H1 (cell line): Measurements from ENCODE around the gene FMNL2. TPM values are rescaled to one million over a fixed set of nuclear protein-coding genes. Genes with fewer than 3 reads are reported as not detected.

Source experiments
- CHD1 ChIP-seq: IDR thresholded peaks from 2 replicates; pipeline ENCODE4 v1.6.1; 2012; ENCODE audit warnings: low read depth, low read length, improper control_type of control experiment
- EGR1 ChIP-seq: IDR thresholded peaks from 2 replicates; pipeline ENCODE4 v1.6.1; 2011; ENCODE audit warnings: low read depth, low read length, borderline replicate concordance
- EP300 ChIP-seq, 2 experiments: IDR thresholded peaks; 1 replicate in 1 of 2; 2 replicates in 1 of 2; pipeline ENCODE4 v1.6.1; 2011 to 2012; ENCODE audit warnings: low read depth in 2 of 2, low read length in 2 of 2, mild to moderate bottlenecking in 2 of 2, borderline replicate concordance in 1 of 2, inconsistent platforms in 1 of 2, moderate library complexity in 1 of 2
- FOSL1 ChIP-seq: IDR thresholded peaks from 2 replicates; pipeline ENCODE4 v1.6.1; 2011; ENCODE audit warnings: mild to moderate bottlenecking, low read depth, low read length, moderate library complexity; ENCODE audit not compliant: insufficient read depth
- KDM1A ChIP-seq: fragments of 200-600, 300-600 bp; sonication (generic); IDR thresholded peaks from 2 replicates; pipeline ENCODE4 v1.7.1; 2016; ENCODE audit warnings: mild to moderate bottlenecking, low read length, borderline replicate concordance
- SP2 ChIP-seq: IDR thresholded peaks from 2 replicates; pipeline ENCODE4 v1.6.1; 2012; ENCODE audit warnings: mild to moderate bottlenecking, low read length, inconsistent platforms
- SRF ChIP-seq: IDR thresholded peaks from 2 replicates; pipeline ENCODE4 v1.6.1; 2011; ENCODE audit warnings: mild to moderate bottlenecking, low read depth, low read length, moderate library complexity
- SUZ12 ChIP-seq: fragments of 200-600 bp; sonication (generic); IDR thresholded peaks from 2 replicates; pipeline ENCODE4 v1.6.1; 2012; ENCODE audit warnings: mild to moderate bottlenecking, inconsistent platforms, low read length, moderate library complexity, mixed read lengths
- polyA plus RNA-seq, 7 experiments: library from polyadenylated mRNA; depleted of rRNA in 3 of 7; stranded (reverse) in 5 of 7; unstranded in 2 of 7; fragments of >200 nt in 5 of 7; fragments of 200-250 nt in 2 of 7; gene quantifications; 1 replicate in 5 of 7; 2 replicates in 1 of 7; 4 replicates in 1 of 7; pipeline versions ENCODE4 v1.2.1 to v1.2.3, GENCODE V29; 2011 to 2013; ENCODE audit warnings: missing spikeins in 2 of 7, mixed read lengths in 2 of 7
- total RNA-seq: library from RNA; stranded (reverse); fragmentation: NEBNext Ultra II Directional; extraction: Animal tissue kit (Norgen Biotek cat#: 25700); gene quantifications from 2 replicates; pipeline ENCODE4 v1.2.1, GENCODE V29; 2021
- TF ChIP-seq, protein P1 (sequence below): fragments of 300-600 bp; sonication (generic); IDR thresholded peaks from 2 replicates; pipeline ENCODE4 v1.7.1; 2012; ENCODE audit warnings: low read length, moderate library complexity, mild to moderate bottlenecking, inconsistent platforms; ENCODE audit not compliant: insufficient replicate concordance
- TF ChIP-seq, protein P2 (sequence below): IDR thresholded peaks from 2 replicates; pipeline ENCODE4 v1.6.1; 2012; ENCODE audit warnings: inconsistent platforms
- TF ChIP-seq, protein P3 (sequence below): IDR thresholded peaks from 2 replicates; pipeline ENCODE4 v1.6.1; 2012; ENCODE audit warnings: inconsistent platforms

FMNL2 gene
- total and polyA plus RNA-seq, 2 of the 8 experiments (the other 6 are each of a cell fraction or from before 2014, with no cell fraction given): 15.5 to 45.1 TPM

DNA sequence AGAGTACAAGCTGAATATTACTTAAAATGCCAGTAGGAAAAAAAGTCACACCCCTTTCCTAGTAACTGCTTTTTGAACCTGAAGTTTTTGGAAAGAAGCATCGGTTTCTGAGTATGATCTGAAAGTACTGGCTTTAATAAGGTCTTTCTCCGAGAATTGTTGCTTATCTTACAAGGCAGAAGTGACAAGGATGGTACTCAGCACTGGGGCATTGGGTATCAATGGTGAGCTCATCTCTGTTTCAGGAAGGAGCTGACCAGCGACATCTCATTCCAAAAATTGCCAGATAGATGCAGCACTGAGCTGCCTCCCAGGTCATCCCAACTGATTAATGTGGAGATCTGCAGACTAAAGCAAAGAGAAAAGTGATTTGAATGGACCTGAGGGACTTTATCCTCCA lies 85.4 kb downstream of the FMNL2 start (continued):
- TF ChIP-seq, protein P1, sequence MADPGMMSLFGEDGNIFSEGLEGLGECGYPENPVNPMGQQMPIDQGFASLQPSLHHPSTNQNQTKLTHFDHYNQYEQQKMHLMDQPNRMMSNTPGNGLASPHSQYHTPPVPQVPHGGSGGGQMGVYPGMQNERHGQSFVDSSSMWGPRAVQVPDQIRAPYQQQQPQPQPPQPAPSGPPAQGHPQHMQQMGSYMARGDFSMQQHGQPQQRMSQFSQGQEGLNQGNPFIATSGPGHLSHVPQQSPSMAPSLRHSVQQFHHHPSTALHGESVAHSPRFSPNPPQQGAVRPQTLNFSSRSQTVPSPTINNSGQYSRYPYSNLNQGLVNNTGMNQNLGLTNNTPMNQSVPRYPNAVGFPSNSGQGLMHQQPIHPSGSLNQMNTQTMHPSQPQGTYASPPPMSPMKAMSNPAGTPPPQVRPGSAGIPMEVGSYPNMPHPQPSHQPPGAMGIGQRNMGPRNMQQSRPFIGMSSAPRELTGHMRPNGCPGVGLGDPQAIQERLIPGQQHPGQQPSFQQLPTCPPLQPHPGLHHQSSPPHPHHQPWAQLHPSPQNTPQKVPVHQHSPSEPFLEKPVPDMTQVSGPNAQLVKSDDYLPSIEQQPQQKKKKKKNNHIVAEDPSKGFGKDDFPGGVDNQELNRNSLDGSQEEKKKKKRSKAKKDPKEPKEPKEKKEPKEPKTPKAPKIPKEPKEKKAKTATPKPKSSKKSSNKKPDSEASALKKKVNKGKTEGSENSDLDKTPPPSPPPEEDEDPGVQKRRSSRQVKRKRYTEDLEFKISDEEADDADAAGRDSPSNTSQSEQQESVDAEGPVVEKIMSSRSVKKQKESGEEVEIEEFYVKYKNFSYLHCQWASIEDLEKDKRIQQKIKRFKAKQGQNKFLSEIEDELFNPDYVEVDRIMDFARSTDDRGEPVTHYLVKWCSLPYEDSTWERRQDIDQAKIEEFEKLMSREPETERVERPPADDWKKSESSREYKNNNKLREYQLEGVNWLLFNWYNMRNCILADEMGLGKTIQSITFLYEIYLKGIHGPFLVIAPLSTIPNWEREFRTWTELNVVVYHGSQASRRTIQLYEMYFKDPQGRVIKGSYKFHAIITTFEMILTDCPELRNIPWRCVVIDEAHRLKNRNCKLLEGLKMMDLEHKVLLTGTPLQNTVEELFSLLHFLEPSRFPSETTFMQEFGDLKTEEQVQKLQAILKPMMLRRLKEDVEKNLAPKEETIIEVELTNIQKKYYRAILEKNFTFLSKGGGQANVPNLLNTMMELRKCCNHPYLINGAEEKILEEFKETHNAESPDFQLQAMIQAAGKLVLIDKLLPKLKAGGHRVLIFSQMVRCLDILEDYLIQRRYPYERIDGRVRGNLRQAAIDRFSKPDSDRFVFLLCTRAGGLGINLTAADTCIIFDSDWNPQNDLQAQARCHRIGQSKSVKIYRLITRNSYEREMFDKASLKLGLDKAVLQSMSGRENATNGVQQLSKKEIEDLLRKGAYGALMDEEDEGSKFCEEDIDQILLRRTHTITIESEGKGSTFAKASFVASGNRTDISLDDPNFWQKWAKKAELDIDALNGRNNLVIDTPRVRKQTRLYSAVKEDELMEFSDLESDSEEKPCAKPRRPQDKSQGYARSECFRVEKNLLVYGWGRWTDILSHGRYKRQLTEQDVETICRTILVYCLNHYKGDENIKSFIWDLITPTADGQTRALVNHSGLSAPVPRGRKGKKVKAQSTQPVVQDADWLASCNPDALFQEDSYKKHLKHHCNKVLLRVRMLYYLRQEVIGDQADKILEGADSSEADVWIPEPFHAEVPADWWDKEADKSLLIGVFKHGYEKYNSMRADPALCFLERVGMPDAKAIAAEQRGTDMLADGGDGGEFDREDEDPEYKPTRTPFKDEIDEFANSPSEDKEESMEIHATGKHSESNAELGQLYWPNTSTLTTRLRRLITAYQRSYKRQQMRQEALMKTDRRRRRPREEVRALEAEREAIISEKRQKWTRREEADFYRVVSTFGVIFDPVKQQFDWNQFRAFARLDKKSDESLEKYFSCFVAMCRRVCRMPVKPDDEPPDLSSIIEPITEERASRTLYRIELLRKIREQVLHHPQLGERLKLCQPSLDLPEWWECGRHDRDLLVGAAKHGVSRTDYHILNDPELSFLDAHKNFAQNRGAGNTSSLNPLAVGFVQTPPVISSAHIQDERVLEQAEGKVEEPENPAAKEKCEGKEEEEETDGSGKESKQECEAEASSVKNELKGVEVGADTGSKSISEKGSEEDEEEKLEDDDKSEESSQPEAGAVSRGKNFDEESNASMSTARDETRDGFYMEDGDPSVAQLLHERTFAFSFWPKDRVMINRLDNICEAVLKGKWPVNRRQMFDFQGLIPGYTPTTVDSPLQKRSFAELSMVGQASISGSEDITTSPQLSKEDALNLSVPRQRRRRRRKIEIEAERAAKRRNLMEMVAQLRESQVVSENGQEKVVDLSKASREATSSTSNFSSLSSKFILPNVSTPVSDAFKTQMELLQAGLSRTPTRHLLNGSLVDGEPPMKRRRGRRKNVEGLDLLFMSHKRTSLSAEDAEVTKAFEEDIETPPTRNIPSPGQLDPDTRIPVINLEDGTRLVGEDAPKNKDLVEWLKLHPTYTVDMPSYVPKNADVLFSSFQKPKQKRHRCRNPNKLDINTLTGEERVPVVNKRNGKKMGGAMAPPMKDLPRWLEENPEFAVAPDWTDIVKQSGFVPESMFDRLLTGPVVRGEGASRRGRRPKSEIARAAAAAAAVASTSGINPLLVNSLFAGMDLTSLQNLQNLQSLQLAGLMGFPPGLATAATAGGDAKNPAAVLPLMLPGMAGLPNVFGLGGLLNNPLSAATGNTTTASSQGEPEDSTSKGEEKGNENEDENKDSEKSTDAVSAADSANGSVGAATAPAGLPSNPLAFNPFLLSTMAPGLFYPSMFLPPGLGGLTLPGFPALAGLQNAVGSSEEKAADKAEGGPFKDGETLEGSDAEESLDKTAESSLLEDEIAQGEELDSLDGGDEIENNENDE: no peak
- TF ChIP-seq KDM1A (no peak), SUZ12 (no peak), CHD1 (no peak), EP300 (IDR thresholded peaks at IDR 0.05; ENCODE audit: borderline replicate concordance in 1 of 2, low read depth in 2 of 2, low read length in 2 of 2) (no peak), FOSL1 (no peak), SRF (no peak), EGR1 (no peak), SP2 (no peak)
- TF ChIP-seq, protein P2, sequence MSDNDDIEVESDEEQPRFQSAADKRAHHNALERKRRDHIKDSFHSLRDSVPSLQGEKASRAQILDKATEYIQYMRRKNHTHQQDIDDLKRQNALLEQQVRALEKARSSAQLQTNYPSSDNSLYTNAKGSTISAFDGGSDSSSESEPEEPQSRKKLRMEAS: no peak
- TF ChIP-seq, protein P3, sequence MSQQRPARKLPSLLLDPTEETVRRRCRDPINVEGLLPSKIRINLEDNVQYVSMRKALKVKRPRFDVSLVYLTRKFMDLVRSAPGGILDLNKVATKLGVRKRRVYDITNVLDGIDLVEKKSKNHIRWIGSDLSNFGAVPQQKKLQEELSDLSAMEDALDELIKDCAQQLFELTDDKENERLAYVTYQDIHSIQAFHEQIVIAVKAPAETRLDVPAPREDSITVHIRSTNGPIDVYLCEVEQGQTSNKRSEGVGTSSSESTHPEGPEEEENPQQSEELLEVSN: no peak
